GM21381 (cell line): ENCODE results near the gene BCAS3.
A peak's percentile ranks its signal among the peaks of the same experiment; 100 is the strongest.

ENCODE experiments used
- ATAC-seq: cut with Tn5 transposase; IDR thresholded peaks from one replicate; pipeline ENCODE4 v1.9.1; 2021; ENCODE audit warnings: mild to moderate bottlenecking, moderate library complexity; ENCODE audit not compliant: unreplicated experiment

Gene BCAS3

DNA sequence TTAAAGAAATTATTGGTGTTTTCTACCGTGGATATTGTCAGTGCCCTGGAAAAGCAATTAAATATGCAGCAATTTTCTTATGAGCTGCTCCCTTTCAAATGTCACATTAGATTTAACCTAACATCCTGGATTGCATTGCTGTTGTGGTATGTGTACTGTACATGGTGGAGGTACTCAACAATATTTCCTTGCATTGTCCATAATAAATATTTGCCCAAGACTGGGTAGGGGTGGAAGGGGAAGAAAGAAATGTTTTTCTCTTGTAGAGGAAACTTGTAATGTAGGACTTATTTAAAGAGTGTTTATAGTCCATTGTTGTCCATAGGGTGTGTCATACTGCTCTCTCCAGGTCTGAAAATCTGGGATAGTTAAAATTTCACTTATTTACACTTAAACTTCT lies 375.8 kb downstream of the BCAS3 start:
- no peak for ATAC-seq

DNA sequence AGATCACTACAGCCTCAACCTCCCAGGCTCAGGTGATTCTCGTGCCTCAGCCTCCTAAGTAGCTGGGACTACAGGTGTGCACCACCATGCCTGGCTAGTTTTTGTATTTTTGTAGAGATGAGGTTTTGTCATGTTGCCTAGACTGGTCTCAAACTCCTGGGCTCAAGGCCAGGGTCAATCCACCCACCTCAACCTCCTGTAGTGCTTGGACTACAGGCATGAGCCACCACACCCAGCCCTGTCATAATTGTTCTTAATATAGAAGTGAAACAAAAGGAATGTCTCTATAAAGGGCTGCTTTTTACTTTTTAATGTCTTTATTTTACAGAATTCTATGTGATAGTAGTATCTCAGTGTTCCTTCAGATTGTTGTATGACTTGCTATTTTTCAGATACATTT lies 376.8 kb downstream of the BCAS3 start:
- no peak for ATAC-seq

DNA sequence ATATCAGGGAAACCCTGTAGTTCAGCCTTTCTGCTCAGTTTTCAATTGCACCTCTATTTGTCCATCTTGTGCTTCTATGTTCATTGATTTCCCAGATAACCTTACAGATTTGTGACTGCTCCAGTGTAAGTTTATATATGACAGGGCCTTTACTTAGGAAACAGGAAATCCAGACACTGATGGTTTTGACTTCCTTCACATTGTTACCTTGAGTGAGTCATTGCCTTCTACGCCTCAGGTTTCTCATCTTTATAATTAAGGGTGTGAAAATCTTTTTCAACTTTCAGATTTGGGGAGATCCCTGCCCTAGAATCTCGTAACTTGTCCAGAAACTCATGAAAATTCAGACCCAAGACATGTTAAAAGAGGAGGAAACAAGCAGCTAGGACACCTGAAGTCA lies 379.6 kb downstream of the BCAS3 start:
- ATAC-seq: no peak

DNA sequence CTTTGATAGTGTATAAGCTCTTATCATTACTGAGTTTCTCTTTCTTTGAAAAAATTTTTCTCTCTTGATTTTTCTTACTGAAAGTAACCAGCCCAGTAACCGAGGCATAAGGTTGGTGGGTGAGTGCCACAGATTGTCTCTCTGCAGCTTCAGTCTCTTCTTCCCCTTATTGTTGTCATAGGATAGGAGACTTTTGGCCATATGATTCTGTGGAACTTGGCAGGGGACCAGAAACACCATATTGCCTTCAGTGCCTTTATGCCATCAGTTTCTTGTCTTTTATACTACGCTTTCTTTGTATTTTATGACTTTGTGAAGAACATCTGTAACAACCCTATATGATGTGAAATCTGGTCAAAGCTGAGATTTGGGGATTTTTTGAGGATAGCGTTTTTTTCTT lies 380.4 kb downstream of the BCAS3 start:
- ATAC-seq: no peak

DNA sequence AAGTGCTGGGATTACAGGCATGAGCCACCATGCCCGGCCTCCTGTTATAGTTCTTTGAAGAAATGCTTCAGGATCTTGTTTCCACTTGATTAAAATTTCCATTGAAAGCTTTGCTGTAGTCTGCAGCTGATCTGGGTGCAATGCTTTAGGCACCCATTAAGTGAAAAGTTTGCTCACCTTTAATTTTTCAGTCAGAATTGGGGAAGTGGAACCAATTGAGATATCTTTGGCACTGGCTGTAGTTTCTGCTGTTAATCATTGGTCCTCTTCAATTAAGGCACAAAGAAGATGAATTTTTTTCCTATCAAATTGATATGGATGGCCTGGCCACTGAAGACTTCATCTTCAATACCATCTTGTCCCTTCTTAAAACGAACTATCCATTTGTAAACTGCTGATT lies 385.9 kb downstream of the BCAS3 start:
- peak; percentile 71 for ATAC-seq

DNA sequence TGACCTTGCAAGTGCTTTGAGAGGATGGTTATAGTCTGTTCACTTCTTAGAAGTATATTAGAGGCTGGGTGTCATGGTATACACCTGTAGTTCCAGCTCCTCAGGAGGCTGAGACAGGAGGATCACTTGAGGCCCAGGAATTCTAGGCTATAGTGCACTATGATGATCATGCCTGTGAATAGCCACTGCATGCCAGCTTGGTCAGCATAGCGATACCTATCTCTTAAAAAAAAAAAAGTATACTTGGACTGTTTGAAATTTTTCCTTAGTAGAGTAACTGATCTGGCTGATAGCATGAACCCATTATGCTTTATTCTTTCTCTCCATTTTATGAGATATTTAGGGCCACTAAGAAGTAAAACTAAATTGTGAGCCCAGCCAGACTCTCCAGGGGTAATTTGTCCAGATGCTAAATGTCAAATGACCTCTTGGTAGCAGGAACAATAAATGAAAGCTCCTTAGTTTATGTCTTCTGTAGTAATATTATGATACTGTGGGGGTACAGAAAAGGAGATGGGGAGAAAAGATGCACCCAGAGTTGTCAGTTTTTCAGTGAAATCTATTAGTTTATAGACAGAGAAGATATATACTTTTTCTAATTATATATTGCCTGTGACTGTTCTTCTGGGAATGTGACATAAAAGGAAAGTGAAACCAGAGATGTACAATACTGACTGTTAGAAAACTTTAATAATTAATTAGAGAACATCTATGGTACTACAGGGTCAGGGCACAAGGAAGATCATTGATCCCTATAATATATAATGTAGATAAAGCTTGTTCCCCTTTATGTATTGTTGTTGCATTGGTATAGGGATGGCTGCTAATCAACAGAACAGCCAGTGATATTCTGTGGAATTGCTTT lies 386.7 kb downstream of the BCAS3 start:
- ATAC-seq: no peak

DNA sequence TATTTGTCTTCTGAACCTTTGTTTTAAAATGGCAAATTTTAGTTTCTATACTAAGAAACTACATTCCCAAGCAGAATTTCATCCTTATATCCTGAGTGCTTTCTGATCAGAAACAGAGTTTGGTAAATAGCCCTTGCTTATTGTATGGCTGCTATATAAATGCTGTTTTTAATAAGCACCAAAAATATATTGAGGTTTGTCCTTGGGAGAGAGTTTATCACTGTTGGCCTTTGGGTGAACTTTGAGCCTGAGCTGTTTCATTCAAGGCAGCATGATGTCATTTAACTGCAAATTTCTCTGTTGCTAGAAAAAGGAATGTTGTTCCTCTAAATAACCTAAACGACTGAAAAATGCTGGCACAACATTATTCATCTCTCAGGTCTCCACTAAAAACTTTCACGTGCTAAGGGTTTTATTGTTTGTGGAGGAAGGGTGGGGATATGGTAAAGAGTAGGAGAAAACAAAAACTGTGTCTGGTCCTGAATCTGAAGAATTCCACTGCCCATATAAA lies 387.7 kb downstream of the BCAS3 start:
- no peak for ATAC-seq

DNA sequence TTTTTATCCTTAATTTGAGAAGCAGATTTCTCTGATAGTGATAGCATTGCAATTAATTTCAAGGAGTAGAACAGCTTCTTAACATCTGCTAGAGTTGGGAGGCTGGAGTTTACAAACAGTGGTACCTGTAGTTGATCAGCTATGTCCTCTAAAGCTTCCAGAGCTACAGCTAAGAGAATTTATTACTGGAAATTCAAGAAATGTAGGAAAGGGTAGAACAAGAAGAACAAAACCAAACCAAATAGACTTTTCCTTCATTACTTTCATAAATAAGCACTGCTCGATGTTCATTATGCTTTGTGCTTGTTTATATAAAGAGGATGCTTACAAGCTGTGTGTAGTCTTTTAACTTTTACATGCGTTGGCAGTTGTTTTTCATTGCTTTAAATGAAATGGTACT lies 388.4 kb downstream of the BCAS3 start:
- no peak for ATAC-seq

DNA sequence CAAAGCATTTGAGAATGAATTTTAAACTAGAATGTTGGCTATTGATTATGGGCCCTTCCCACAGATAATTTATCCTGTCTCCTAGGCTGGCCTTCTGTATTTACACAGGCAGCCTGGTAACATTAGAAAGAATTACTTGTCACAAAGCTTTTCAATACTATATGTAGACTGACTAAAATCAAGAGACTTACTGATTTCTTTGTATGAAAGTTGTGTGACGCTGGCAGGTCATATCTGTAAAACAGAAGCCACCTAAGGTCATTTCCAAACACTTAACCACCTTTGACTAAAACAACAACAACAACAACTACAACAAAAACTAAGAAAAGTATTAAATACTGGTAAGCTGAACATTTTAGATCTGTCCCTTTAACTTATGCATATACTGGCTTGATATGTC lies 393.0 kb downstream of the BCAS3 start:
- no peak for ATAC-seq

DNA sequence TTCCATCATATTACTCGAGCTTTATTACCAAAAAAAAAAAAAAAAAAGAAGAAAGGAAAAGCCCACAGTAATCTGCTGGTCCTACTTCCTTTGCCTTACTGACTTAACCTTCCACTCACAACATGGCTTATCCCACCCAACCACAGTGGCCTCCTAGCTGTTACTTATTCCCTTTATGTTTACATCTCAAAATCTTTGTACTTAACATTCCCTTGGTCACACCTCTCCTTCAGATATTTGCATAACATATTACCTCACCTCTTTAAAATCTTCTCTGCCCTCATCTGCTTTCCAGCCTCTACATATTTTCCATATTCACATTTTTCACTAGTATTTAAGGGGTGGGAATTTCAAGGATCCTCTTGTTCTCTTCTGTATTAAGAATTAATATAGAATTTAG lies 395.0 kb downstream of the BCAS3 start:
- ATAC-seq: no peak

DNA sequence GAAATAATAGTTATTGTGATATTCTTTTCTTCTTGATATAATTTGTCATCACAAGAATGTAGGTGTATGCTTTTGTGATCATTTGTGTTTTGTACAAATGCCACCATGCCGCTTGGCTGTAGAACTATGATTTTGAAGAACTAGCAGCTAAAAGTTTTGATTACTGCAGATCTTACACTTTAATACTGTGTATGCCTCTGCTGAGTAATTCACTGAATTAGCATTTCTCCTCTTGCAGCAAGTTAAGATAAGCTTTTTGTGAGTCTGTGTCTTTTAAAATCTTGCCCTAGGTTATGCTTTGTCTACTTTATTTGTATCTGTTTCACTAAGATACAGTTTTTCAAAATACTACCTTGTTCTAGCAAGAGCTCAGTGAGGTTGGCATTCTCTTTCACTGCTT lies 395.5 kb downstream of the BCAS3 start:
- no peak for ATAC-seq

DNA sequence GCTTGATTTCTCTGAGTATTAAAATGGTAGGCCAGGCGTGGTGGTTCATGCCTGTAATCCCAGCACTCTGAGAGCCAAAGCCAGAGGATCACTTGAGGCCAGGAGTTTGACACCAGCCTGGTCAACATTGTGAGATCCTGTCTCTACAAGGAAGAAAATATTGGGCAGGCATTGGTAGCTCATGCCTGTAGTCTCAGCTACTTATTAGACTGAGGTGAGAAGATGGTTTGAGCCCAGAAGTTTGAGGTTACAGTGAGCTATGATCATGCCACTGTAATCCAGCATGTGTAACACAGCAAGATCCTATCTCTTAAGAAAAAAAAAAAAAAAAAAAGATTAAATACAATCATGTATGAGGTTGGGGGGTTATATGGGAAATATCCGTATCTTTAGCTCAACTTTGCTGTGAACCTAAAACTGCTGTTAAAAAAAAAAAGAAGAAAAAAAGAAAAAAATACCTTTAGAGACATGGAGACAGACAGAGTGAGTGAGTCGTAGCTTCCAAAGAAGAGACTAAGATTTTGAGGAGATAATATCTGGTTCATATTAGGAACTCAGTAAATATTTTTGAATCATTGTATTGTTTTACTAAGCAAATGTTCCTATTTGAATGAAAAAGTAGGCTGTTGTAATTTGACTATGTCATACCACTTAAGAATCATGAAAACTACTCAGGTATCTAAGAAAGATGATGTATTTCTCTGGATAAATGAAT lies 396.3 kb downstream of the BCAS3 start:
- ATAC-seq: no peak

DNA sequence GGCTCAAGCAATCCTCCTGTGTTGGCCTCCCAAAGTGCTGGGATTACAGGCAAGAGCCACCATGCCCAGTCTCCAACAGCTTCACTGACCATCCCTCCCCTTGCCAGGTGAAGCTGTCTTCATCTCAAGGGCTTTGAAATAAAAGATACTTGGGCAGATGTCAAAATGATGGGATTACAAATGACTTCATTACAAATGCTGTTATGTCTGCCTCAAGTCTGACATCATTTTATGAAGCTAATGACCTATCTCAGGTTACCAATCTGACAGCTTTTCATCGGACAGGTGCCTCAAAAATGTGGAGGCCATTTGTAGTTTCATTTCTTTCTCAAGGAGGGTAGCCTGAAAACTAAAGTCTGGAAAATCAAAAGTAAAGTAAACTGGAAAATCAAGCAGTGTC lies 398.3 kb downstream of the BCAS3 start:
- no peak for ATAC-seq

DNA sequence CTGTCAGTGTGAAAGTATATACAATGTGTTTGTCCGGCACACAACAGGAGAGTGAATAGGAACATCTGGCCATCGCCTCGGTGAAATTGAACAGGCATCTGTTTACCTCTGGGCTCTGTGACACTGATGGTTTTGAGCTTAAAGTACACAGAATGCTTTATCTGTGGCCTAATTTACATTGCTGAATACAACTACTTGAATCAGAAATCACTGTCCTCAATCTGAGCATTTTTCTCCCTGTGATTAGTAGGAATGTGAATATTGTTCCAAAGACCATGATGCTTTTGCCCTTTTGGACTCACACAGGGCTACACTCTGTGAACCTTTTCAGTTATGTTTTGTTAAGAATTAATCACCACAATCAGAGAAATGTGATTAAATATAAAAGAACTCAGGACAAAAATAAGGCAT lies 399.0 kb downstream of the BCAS3 start:
- no peak for ATAC-seq

DNA sequence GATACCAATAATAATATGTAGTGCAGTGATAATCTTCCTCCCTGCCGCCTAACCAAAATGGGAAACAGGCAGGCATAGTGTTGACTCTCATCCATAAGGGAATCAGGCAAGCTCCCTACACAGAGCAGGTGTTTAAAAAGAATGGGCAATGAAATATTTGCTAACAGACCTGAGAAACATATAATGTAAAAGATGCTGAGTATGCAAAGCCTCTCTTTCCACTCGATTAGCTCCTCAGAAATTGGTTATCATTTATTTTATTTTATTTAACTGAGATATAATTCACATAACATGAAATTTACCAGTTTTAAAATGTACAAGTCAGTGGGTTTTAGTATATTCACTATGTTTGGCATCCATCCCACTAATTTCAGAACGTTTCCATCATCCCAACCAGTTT lies 404.3 kb downstream of the BCAS3 start:
- no peak for ATAC-seq

DNA sequence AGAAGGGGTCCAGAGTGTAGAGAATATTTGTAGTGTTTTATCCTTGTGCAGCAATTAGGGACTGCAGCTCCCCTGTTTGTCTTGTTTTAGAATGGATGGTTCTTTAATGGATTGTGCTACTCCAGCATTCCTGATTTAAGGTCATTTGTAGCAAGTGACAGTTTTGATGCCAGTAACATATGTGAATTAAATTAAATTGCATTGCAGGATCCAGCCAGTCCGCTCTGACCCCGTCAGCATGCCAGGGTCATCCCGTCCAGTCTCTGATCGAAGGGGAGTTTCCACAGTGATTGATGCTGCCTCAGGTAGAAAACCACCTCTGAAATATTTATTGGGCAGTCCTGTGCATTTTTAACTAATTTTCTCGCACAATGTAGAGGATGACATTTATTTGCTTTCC lies 406.6 kb downstream of the BCAS3 start:
- no peak for ATAC-seq

DNA sequence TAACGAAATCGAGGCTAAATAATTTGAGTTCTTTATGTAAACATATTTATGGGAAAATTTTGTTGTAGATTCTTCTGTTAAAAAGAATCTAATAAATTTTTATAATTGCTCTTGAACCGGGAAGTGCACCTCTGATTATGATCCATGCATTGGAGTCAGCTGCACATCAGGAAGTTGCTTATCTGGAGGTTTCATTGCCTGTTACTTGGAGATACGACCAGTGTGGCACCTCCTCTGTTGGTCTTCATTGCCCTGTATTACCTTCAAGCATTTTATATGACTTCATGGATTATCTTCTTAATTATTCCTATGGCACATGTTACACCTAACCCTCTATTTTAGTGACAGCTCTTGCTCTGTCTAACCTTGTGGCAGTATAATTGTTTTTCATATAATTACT lies 409.4 kb downstream of the BCAS3 start:
- ATAC-seq: no peak

DNA sequence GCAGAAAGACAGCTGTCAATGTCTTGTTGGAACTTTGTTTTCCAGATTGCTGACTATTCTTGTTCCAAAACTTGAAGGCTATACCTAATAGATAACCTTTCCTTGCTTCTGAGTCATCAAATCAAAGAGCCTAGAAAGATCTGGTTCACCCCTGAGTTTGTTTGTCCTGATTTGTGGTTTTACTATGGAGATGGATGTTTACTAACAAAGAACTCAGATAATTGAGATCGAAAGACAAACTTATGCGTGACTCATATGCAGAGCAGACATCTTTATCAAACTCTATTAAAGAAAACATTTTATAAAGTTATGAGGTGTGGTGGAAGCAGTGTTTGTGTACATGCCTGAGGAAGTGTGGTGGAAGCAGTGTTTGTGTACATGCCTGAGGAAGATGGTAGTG lies 410.9 kb downstream of the BCAS3 start:
- ATAC-seq: no peak

DNA sequence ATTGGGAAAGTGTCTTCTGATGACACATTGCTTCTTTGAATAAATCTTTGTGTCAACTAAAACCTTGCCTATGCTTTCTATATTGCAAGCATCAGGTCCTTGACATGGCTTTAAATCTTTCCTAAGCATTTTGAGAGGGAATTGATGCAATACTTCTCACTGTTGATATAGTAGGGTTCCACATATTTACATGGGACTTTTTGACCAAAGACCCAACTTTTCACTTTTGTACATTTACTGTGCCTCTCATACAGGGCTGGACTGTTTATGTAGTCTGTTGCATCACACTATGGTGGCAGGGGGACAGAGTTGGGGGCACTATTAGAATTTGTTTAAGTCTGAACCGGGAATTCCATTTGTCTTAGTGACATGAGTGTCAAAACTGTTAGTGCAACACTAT lies 413.4 kb downstream of the BCAS3 start:
- ATAC-seq: no peak

DNA sequence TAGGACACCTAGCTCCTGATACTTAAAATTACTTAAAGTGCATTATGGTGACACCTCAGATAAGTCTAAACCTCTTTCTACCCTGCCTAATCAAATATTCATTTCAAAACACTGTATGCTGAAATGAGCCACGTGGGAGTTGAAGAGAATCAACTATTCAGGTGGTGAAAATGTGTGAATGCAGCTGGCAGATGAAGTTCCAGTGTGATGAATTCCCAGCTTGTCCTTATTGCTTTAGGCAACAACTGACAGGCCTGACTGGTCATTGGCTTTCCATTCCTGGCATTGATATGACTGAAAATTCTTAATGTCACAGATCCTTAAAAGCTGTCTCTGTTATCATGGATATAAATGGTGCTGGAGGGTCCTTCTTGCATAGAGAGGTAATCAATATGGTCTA lies 420.1 kb downstream of the BCAS3 start:
- no peak for ATAC-seq

DNA sequence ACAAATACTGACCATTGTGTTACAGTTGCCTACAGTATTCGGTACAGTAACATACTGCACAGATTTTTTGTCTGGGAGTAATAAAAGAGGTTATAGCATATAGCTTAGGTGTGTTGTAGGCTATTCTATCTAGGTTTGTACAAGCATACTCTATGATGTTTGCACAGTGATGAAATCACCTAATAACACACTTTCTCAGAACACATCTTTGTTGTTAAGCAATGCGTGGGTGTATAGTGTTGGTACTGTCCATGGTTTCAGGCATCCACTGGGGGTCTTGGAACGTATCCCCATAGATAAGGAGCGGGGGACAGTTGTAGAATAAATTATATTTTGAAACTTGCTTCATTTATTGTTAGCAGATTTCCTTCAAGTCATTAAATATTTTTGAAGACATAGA lies 428.7 kb downstream of the BCAS3 start:
- ATAC-seq: no peak

DNA sequence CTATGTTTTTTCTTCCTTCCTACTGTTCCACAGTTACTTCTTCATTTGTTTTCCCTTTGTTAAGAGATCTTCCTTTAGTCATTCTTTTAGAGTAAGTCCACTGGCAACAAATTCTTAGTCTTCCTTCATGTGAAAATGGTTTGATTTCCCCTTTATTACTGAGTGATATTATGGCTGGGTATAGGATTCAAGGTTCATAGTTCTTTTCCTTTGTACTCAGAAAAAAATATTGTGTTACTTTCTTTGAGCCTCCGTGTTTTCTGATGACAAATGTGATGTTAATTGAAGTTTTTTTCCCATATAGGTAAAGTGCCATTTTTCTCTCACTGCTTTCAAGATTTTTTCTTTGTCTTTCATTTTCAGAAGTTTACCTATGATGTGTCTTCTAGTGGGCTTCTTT lies 438.9 kb downstream of the BCAS3 start:
- no peak for ATAC-seq
